ENCODE results near the gene HIF3A.
"Not testable (repeated sequence)": the region's sequence is repeated elsewhere in the genome, so short reads cannot be mapped to it uniquely, and the experiment has no call there.

Gene HIF3A

DNA sequence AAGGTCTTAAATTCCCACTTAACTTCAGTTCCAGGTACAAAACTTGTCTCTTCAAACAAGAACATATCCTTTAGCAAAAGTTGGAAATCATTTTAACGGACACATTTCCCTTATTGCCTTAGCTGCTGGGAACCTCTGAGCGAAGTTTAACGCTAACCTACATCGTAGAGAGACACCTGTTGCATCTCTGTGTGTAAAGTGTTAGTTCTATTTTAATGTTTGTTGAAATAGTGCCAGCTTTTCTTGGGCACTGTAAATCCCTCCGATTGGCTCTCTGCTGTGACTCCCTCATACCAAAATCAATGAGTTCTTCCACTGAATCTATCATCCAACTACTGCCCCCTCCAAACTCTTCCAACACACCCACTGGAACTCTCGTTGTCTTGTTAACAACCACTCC, 2.3 kb upstream of the HIF3A start:
- no peak for DNase-seq (ENCODE audit: low read depth)

DNA sequence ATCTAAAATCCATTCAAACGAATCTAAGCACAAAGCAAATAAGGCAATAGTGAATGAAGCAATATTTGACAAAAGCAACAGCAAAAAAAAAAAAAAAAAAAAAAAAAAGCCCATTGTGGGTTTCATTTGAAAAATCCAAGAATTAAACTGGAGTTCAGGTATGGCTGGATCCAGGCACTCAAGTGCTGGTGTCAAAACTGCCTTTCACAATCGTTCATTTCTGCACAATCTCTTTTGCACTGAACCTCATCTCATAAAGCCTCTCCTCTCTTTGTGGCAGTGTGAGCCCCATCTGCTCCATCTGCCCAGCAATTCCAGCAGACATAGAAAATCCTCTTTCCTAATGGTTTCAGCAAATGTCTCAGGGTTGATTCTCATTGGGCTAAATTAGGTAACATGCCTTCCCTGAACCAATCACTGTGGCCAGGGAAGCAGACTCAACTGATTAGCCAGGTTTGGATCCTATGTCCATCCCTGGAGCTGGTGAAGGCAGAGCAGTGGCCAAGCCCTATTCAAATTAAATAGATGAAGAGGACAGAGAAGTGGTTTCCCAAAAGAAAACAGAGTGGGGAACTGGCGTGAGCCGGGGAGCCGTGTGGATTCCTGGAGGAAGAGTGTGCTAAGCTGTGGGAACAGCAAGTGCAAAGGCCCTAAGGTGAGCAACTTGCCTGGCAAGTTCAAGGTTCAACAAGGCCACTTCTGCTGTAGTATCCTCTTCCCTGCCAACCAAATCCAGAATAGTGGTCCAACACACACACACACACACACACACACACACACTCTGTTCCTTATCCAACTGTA, 1.2 kb upstream of the HIF3A start:
- DNase-seq (ENCODE audit: low read depth) = no peak

DNA sequence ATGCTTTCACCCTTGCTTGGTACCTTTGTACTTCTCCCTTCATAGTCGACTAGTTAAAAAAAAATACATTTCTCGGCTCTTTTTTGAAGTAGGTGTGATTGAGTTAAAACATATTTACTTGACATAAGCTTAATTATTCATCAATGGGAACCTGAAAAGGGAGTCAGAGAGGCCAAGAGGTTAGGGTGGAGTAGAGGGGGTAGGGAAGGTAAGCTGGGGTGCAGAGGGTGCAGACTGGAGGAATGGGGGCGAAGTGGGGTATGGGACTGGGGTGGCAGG, 701 bp upstream of the HIF3A start:
- DNase-seq (ENCODE audit: low read depth) = no peak

DNA sequence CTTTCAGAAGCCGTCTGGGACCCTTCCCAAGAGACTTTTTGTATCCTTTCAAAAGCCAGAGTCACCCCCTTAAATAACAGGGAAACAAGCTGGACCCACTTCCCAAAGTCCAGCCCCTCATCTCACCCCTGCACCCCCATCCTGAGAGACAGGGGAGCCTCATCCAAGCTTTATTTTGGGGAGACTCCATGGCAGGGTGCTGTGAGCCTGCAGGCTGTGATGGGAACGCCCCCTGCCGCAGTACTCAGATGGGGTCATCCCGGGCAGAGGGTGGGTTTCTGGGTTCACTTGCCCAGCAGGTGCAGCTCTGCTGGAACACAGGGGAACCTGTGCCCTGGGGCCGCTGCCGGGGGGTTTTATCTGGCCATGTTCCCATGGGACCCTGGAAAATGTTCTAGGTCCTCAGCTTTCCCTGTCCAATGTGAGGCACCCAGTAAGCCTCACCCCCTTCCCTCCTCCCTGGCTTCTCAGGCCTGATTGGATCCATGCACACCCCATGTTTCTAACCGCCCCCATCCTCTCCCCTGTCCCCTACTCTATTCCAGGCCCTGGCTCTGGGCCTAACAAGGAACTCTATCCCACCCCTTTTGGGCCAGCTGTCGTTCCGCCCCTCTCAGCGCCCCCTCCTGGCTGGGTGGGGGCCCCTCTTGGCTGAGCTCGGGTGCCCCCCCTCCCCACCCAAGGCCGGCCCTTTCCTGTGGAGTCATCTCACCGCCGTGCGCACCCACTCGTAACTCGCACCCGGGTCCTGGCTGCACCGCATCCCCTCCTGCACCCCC, 1.0 kb downstream of the HIF3A start:
- no peak for DNase-seq (ENCODE audit: low read depth)

DNA sequence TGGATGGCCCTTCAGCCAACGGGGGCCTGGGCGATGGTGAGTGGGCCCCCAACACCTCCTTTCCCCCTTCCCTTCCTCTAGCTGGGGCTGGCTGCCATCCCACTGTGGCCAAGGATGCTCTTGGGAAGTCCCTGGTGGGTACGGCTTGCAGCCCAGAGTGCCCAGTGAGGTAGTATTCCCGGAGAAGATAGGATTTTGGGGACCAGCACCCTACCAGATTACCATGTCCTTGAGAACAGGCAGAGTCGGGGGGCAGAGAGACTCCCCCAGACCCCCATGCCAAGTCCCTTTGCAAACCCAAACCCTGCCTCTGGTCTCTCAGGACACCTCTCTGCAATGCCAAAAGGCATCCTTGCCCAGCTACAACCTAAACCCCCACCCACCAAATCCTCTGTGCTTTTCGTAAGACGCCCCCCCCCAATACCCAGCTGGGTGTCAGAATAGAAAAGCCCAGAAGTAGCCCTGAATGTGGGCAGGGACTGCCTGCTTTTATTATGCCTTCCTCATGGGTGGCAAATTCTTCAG, 1.7 kb downstream of the HIF3A start:
- DNase-seq (ENCODE audit: low read depth) = no peak

DNA sequence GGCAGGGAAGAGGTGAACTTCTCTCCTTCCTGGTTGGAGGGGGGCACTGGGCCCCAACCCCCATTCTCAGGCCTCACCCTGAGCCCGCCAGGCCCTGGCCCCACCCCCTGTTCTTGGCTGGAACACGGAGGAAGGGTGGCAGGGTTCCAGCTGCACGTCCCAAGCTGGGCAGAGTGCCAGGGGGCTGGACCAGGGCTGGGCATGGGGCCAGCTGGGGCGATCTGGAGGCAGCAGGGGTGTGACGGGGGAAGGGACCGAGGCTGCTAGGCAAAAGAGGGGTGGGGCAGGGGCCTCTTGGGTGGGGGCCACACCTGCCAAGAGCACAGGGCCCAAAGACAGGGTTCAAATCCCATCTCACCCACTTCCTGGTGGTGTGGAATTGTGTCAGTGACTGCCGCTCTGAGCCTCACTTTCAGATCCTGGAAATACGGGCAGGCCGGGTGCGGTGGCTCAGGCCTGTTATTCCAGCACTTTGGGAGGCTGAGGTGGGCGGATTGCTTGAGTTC, 2.2 kb downstream of the HIF3A start:
- peak; percentile 74 for DNase-seq (ENCODE audit: low read depth)

DNA sequence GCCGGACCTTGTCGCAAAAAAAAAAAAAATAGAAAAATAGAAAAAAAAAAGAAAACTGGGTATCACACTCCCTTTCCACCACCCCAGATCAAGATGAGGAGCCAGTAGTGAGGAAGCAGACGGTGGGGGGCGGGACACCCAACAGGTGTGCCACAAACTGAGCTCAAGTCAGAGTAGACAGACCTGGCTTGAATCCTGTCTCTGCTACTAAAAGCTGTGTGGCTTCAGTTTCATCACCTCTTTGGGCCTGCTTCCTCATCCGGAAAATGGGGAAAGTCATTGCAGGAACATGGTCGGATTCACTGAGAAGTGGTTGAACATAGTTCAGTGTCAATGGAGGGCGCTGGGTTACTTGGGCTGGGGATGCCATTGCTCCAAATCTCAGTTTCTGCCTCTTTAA, 2.9 kb downstream of the HIF3A start:
- DNase-seq (ENCODE audit: low read depth) = no peak

DNA sequence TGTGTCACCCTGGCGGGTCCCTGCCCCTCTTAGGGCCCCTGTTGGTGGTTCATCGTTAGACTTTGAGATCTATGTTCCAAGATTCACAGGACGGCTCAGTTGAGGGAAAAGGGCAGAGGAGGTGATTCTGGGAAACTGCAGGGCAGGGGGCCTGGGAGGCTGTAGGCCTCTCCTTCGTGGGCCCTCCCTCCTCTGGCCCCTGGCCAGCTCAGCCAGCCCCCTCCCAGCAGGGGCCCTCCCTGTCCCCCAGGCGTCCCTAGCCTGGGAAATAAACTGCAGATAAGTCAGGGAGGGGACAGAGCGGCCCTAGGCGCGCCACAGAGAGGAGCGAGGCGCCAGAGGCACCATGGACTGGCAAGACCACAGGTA, 6.5 kb downstream of the HIF3A start:
- DNase-seq (ENCODE audit: low read depth) = peak; percentile 44

DNA sequence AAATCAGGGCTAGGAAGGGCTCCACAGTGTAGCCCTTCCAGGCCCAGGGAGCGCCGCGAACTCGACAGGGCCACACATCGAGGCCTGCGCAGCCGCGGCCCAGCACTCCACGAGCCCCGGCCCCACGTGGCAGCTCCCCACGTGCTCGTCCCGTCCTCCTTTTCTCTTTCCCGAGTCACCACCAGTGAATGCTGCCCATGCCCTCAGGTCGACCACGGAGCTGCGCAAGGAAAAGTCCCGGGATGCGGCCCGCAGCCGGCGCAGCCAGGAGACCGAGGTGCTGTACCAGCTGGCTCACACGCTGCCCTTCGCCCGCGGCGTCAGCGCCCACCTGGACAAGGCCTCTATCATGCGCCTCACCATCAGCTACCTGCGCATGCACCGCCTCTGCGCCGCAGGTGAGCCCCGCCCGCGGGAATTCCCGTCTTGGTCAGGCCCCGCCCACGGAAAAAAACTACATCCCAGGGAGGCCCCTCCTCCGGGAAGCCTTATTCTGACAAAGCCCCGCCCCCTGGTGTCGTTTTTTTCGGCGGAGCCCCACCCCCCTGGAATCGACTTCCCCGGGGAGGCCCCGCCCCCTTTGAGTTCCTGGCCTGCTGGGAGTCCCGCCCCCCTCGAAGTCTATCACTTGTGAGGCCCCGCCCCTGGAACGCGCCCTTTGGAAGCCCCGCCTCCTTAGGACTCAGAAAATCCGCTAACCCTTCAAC, 7.0 kb downstream of the HIF3A start:
- peak; percentile 81 for DNase-seq (ENCODE audit: low read depth)

DNA sequence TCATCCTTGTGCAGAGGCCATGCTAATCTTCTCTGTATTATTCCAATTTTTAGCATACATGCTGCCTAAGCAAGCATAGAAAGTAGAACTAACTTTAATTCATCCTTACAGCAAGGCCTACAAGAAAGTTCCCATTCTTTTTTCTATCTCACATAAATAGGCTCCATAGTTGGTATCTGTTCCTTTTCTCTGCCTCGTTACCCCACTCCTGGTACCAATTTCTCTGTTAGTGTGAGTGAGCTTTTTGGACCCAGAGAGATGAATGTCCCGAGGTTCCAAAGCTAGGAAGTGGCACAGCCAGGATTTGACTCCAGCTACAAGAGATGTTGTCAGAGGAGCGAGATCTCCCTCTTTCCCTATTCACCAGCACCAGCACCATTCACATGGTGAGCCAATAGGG, 9.7 kb downstream of the HIF3A start:
- no peak for DNase-seq (ENCODE audit: low read depth)

DNA sequence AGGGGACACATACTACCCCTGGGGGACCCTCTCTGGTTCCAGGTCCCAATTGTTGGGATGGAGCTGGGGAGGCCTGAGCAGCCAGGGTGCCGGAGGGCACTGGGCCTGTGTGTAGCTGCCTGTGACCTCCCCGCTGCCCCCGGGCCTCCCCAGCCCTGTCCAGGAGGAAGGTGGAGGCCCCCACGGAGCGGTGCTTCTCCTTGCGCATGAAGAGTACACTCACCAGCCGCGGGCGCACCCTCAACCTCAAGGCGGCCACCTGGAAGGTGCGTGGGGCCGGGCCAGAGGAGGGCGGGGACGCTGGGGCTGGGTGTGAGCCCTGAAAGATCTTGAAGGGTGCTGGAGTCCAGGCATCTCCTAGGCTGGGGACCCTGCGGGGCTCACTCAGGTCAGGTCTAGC, 11.7 kb downstream of the HIF3A start:
- DNase-seq (ENCODE audit: low read depth) = no peak

DNA sequence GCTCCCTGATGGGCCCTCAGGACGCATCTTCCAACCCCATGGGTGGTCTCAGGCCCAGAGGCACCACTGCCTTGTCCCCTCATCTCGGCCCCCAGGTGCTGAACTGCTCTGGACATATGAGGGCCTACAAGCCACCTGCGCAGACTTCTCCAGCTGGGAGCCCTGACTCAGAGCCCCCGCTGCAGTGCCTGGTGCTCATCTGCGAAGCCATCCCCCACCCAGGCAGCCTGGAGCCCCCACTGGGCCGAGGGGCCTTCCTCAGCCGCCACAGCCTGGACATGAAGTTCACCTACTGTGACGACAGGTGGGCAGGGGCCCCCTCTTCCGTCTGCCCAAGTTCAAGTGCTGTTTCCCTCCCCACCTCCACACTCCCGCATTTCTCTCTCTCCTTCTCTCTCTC, 12.2 kb downstream of the HIF3A start:
- DNase-seq (ENCODE audit: low read depth) = no peak

DNA sequence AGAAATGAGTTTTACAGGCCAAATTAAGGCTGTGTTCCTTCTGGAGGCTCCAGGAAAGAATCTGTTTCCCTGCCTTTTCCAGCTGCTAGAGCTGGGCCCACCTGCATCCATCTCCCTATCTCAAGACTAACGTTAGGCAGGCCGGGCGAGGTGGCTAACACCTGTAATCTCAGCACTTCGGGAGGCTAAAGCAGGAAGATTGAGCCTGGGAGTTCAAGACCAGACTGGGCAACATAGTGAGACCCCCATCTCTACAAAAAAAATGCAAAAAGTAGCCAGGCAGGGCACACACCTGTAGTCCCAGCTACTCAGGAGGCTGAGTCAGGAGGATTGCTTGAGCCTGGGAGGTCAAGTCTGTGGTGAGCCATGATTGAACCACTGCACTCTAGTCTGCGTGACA, 14.6 kb downstream of the HIF3A start:
- no peak for DNase-seq (ENCODE audit: low read depth)

DNA sequence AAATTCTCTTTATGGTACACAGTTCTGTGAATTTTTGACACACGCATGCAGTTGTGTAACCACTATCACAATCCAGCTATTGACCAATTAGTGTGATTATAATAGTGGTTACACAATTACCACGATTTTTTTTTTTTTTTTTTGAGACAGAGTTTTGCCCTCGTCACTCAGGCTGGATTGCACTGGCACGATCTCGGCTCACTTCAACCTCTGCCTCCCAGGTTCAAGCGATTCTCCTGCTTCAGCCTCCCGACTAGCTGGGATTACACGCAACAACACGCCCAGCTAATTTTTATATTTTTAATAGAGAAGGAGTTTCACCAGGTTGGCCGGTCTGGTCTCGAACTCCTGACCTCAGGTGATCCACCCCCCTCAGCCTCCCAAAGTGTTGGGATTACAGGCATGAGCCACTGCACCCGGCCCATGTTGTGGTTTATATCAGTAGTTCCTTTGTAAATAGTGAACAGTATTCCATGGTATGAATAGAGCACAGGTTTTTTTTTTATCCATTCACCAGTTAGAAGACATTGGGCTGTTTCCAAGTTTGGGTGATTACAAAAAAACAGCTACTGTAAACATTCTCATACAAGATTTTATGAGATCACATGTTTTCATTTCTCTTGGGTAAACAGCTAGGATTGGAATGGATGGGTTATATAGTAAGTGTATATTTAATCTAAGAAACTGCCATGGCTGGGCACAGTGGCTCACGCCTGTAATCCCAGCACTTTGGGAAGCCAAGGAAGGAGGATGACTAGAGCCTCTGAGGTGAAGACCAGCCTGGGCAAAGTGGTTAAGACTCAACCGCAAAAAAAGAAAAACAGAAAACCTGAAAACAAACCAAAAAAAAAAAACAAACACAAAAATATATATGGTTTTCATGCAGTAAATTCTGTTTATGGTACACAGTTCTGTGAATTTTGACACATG, 17.0 kb downstream of the HIF3A start:
- DNase-seq (ENCODE audit: low read depth) = not testable (repeated sequence)

DNA sequence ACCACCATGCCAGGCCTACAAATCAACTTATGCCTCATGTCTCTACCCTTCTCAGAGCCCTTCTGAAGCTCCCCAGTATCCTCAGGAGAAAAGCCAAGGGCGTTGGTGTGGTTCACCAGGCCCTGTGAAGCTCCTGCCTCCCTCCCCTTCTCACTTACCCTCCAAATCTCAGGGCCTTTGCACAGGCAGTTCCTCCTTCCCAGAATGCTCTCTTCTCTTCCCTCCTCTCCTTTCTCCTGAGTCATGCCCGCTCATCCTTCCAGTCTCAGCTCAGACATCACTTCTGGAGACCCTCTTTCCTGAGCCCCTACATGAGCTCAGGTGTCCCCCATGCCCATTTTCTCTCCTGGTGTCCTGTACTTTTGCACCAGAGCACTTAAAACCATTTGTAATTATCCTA, 20.5 kb downstream of the HIF3A start:
- DNase-seq (ENCODE audit: low read depth) = no peak

DNA sequence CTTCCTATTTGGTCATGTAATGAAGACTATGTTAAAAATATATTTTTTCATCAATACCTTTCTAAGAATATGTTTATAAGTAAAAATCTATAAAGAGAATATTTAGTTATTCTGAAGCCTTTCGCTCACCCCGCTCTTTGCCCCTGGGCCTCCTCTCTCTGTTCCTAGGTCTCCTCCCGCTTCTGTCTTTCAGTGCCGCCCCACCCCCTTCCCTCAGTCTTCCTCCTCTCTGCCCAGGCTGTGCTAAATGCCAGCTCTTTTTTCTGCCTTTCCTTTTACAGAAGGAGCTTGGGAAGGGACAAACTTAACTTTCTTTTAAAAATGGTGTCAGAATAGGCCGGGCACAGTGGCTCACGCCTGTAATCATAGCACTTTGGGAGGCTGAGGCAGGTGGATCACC, 22.8 kb downstream of the HIF3A start:
- no peak for DNase-seq (ENCODE audit: low read depth)

DNA sequence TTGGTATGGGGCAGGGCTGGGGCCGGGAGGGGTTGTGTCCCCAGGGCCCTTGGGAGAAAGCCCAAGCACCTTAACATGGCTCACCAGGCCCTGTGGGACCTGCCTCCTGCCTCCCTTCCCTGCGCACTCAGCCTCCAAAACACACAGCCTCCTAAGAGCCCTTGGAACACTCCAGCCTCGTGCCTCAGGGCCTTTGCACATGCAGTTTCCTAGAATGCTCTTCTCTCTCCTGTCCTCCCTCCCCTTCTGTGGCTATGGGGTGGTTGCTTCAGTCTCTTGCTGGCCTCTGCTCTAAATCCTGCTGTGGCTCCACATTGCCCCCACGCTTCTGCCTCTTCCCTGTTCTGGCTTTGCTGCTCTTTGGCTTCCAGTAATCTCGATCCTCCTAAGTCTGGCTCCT, 23.7 kb downstream of the HIF3A start:
- DNase-seq (ENCODE audit: low read depth) = no peak

DNA sequence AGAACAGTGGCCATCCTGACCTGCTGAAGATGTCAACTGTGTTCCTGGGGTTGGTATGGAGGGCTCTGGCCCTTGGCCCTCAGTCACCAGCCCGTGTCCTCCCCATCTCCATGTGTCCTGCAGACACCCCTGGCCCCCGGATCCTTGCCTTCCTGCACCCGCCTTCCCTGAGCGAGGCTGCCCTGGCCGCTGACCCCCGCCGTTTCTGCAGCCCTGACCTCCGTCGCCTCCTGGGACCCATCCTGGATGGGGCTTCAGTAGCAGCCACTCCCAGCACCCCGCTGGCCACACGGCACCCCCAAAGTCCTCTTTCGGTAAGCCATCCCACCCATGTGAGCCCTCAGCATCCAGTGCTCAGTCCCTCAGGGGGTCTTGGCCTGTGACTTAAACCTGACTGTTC, 24.8 kb downstream of the HIF3A start:
- no peak for DNase-seq (ENCODE audit: low read depth)

DNA sequence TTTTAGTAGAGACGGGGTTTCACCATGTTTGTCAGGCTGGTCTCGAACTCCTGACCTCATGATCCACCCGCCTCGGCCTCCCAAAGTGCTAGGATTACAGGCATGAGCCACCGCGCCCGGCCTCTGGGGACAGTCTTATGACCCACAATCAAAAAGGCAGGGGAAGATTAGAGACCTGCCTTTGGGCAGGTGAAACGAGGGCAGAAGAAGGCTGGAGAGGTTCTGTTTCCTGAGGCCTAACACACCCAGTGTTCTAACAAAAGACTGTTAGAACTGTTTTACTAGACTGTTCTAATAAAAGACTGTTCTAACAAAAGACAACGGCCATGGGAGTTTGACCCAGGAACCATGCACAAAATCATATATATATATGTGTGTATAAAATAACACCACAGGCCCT, 26.4 kb downstream of the HIF3A start:
- DNase-seq (ENCODE audit: low read depth) = not testable (repeated sequence)

DNA sequence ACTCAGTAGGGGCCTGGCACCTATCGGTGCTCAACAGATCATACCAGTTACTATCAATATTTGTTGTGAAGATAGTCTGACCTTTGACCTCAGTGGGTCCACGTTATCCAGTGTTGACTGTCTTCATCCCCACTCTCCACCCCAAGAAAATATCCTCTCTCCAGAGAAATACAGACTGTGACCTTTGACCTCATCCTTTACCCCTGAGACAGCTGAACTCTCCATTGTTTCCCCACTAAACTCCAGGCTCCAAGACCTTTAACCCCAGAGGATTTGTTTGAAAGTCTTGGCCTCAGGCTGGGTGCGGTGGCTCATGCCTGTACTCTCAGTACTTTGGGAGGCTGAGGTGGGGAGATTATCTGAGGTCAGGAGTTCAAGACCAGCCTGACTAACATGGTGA, 27.4 kb downstream of the HIF3A start:
- no peak for DNase-seq (ENCODE audit: low read depth)

DNA sequence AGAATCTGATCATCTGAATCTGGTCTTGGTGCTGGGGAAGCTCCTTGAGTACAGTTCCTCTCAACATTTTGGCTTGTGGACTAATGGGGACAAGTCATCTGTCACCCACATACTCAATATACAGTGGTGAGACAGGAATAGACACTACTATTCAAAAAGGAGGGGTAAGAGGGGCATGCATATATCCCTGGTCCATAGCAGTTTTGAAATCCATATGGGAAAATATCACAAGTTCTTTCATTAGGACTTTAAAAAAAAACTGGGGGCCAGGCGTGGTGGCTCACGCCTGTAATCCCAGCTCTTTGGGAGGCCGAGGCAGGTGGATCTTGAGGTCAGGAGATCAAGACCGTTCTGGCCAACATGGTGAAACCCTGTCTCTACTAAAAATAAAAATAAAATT, 29.8 kb downstream of the HIF3A start:
- DNase-seq (ENCODE audit: low read depth) = no peak

DNA sequence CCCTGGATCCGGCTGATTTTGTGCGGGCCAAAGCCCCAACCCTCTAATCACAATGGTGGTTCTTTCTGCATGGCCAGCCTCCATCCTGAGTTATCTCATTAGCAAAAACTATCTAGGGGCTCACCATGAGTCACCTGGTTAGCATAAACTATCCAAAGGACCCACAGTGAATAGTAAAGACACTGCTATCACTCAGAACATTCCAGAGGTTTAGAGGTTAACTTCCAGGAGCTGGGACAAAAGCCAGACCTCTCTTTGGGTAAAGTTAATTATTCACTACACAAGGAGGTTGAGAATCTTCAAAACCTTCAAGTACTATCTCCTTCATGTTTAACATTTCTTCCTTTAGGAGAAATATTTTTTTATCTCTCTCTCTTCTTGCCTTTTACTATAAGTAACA, 31.2 kb downstream of the HIF3A start:
- DNase-seq (ENCODE audit: low read depth) = no peak
